ENCODE data around the gene ZNF599. TPM values are rescaled to one million over a fixed set of nuclear protein-coding genes. Genes with fewer than 3 reads are reported as not detected.
A peak's percentile ranks its signal among the peaks of the same experiment; 100 is the strongest.
"Not testable (repeated sequence)": the region's sequence is repeated elsewhere in the genome, so short reads cannot be mapped to it uniquely, and the experiment has no call there.

The ZNF599 gene
- 4.5 TPM for polyA plus RNA-seq (2013, experiment 1 of 2; ENCODE audit: insufficient read length)
- polyA plus RNA-seq (2013, experiment 2 of 2; ENCODE audit: insufficient read length): 4.5 TPM

- DNase-seq: peak; percentile 89
Observed at GRCh38 chr19:34772697-34773554, at the start of gene ZNF599. Gene ZNF599, minus strand, starts transcription at chr19:34773215. Its CDS starts 374 bp downstream, at chr19:34772841.

- no peak for DNase-seq
Observed at GRCh38 chr19:34818270-34818669, 45.3 kb upstream of the ZNF599 start.

GRCh38 chr19:34816708-34817107 is 43.7 kb upstream of the ZNF599 start:
- no peak for DNase-seq

GRCh38 chr19:34808566-34808965 is 35.6 kb upstream of the ZNF599 start:
- peak; percentile 51 for DNase-seq

- no peak for DNase-seq
Observed at GRCh38 chr19:34806976-34807860, 34.2 kb upstream of the ZNF599 start.

GRCh38 chr19:34804115-34804514 is 31.1 kb upstream of the ZNF599 start:
- no peak for DNase-seq

- DNase-seq: not testable (repeated sequence)
Observed at GRCh38 chr19:34796953-34797352, 23.9 kb upstream of the ZNF599 start.

GRCh38 chr19:34794066-34794960 is 21.3 kb upstream of the ZNF599 start:
- no peak for DNase-seq

GRCh38 chr19:34793565-34793964 is 20.6 kb upstream of the ZNF599 start:
- DNase-seq: no peak

- DNase-seq: no peak
Observed at GRCh38 chr19:34788074-34788473, 15.1 kb upstream of the ZNF599 start.

- no peak for DNase-seq
Observed at GRCh38 chr19:34787059-34787824, 14.2 kb upstream of the ZNF599 start.

GRCh38 chr19:34786236-34786635 is 13.2 kb upstream of the ZNF599 start:
- DNase-seq: no peak

GRCh38 chr19:34779652-34780051 is 6.6 kb upstream of the ZNF599 start:
- no peak for DNase-seq

GRCh38 chr19:34778342-34778741 is 5.3 kb upstream of the ZNF599 start:
- no peak for DNase-seq

GRCh38 chr19:34774857-34775256 is 1.8 kb upstream of the ZNF599 start:
- DNase-seq: no peak

- DNase-seq: no peak
Observed at GRCh38 chr19:34773555-34773864, 495 bp upstream of the ZNF599 start.

- no peak for DNase-seq
Observed at GRCh38 chr19:34767951-34768350, 5.1 kb downstream of the ZNF599 start.

- DNase-seq: no peak
Observed at GRCh38 chr19:34766386-34766785, 6.6 kb downstream of the ZNF599 start.

- DNase-seq: no peak
Observed at GRCh38 chr19:34759218-34759917, 13.6 kb downstream of the ZNF599 start.

GRCh38 chr19:34757441-34757840 is 15.6 kb downstream of the ZNF599 start:
- no peak for DNase-seq
